ENCODE results near the gene CTSL. TPM values are rescaled to one million over a fixed set of nuclear protein-coding genes. Genes with fewer than 3 reads are reported as not detected.

The CTSL gene
- total and polyA plus RNA-seq, 2 of the 13 experiments (the other 11 are each of a cell fraction or from before 2014, with no cell fraction given) = 78.1 to 113 TPM

DNA sequence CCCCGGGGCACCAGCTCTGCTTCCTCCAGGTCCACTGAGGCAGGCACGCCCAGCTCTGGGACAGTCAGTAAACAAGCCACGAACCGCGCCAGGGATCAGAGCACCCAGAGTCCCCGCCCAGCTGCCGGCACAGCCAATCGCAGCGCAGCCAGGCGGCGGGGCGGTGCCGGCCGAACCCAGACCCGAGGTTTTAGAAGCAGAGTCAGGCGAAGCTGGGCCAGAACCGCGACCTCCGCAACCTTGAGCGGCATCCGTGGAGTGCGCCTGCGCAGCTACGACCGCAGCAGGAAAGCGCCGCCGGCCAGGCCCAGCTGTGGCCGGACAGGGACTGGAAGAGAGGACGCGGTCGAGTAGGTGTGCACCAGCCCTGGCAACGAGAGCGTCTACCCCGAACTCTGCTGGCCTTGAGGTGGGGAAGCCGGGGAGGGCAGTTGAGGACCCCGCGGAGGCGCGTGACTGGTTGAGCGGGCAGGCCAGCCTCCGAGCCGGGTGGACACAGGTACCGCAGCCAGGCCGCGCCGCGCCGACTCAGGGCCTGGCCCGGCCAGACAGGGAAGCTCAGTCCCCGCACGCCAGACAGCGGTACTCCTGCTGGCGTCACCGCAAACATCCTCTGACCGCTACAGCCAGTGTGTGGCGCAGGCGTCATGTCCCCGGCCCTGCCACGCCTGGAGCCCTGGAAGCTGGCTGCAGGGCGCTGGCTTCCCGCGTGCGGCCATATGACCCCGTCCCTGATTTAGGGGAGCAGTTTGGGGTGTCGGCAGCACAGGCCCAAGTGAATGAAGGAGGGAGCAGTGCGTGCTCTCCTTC is at the start of gene CTSL (continued):
- TF ChIP-seq MYPOP (CRISPR knock-in tag; IDR thresholded peaks at IDR 0.05) = peak; percentile 86
- TF ChIP-seq SPEN (CRISPR knock-in tag; IDR thresholded peaks at IDR 0.05; ENCODE audit: low read depth) = peak; percentile 83; the same call in 1 of the 2 replicates
- TF ChIP-seq MAFF (IDR thresholded peaks at IDR 0.05; ENCODE audit: low read depth, low read length) = no peak
- peak; percentile 58 for TF ChIP-seq NFYC (CRISPR knock-in tag; IDR thresholded peaks at IDR 0.05)
- TF ChIP-seq HOXA9 (CRISPR knock-in tag; IDR thresholded peaks at IDR 0.05; ENCODE audit: borderline replicate concordance) = no peak; the same call in 1 of the 2 replicates
- peak; percentile 69 for TF ChIP-seq ZNF768 (CRISPR knock-in tag; IDR thresholded peaks at IDR 0.05)
- TF ChIP-seq, protein P1, sequence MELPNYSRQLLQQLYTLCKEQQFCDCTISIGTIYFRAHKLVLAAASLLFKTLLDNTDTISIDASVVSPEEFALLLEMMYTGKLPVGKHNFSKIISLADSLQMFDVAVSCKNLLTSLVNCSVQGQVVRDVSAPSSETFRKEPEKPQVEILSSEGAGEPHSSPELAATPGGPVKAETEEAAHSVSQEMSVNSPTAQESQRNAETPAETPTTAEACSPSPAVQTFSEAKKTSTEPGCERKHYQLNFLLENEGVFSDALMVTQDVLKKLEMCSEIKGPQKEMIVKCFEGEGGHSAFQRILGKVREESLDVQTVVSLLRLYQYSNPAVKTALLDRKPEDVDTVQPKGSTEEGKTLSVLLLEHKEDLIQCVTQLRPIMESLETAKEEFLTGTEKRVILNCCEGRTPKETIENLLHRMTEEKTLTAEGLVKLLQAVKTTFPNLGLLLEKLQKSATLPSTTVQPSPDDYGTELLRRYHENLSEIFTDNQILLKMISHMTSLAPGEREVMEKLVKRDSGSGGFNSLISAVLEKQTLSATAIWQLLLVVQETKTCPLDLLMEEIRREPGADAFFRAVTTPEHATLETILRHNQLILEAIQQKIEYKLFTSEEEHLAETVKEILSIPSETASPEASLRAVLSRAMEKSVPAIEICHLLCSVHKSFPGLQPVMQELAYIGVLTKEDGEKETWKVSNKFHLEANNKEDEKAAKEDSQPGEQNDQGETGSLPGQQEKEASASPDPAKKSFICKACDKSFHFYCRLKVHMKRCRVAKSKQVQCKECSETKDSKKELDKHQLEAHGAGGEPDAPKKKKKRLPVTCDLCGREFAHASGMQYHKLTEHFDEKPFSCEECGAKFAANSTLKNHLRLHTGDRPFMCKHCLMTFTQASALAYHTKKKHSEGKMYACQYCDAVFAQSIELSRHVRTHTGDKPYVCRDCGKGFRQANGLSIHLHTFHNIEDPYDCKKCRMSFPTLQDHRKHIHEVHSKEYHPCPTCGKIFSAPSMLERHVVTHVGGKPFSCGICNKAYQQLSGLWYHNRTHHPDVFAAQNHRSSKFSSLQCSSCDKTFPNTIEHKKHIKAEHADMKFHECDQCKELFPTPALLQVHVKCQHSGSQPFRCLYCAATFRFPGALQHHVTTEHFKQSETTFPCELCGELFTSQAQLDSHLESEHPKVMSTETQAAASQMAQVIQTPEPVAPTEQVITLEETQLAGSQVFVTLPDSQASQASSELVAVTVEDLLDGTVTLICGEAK (IDR thresholded peaks at IDR 0.05) = no peak
- TF ChIP-seq, protein P1 (CRISPR knock-in tag; IDR thresholded peaks at IDR 0.05) = peak; percentile 91
- peak; percentile 62 for TF ChIP-seq ZMYM3 (CRISPR knock-in tag; IDR thresholded peaks at IDR 0.05)
- peak; percentile 90; the same call in 1 of the 2 replicates for TF ChIP-seq ZNF782 (CRISPR knock-in tag; IDR thresholded peaks at IDR 0.05; ENCODE audit: borderline replicate concordance)
- TF ChIP-seq SUZ12 (IDR thresholded peaks at IDR 0.05; ENCODE audit: low read depth, low read length) = no peak
- peak; percentile 93 for TF ChIP-seq ZNF232 (CRISPR knock-in tag; IDR thresholded peaks at IDR 0.05; ENCODE audit: borderline replicate concordance)
- TF ChIP-seq MEIS1 (CRISPR knock-in tag; IDR thresholded peaks at IDR 0.05; ENCODE audit: borderline replicate concordance) = peak; percentile 45; the same call in 1 of the 2 replicates
- no peak for TF ChIP-seq AFF4 (CRISPR knock-in tag; IDR thresholded peaks at IDR 0.05)
- TF ChIP-seq PTBP1 (IDR thresholded peaks at IDR 0.05; ENCODE audit: low read depth, low read length, poor library complexity, severe bottlenecking) = no peak
